HepG2 (cell line): ENCODE measurements around the gene CLCN1. TPM values are rescaled to one million over a fixed set of nuclear protein-coding genes. Genes with fewer than 3 reads are reported as not detected.

ENCODE experiments used
- ATAC-seq: fragments of 200-7000 bp; cut with Tn5 transposase; 3 replicates; pipeline ENCODE4 v1.9.1; 2020; ENCODE audit warnings: mild to moderate bottlenecking, moderate library complexity
- BruUV-seq: library from RNA; stranded (reverse); fragments of 400-500 nt; replicated peaks from 2 replicates; lab custom pipeline; 2021; lab: Mats Ljungman, UMichigan
- CTCF ChIA-PET: fragments of 300-600 bp; formaldehyde crosslinking; extraction: SDS; loops from one replicate; lab custom pipeline; 2021; ENCODE audit warnings: low total read pairs, inconsistent platforms, low intra/inter-chr PET ratio; lab: Yijun Ruan, JAX
- POLR2A ChIA-PET: fragments of 350-600 bp; sonication (Branson Sonifier 250); formaldehyde crosslinking; loops from one replicate; lab custom pipeline; 2020; ENCODE audit warnings: antibody characterized with exemption, inconsistent platforms; lab: Yijun Ruan, JAX
- DNase-seq: peaks from one replicate; pipeline ENCODE4 v3.0.0-alpha.2; 2015; ENCODE audit warnings: low spot score
- FAIRE-seq: peaks from 3 replicates; lab custom pipeline; 2011; peaks lifted over from hg19 to GRCh38; lab: Jason Lieb, UNC
- H2AFZ ChIP-seq: one replicate; pipeline ENCODE4 v1.6.1; 2011; ENCODE audit warnings: low read length, inconsistent platforms
- H3K27ac ChIP-seq: fragments of 300-600 bp; 3 replicates; pipeline ENCODE4 v1.8.0; 2011; ENCODE audit warnings: mixed run types, mild to moderate bottlenecking, mixed read lengths, low read length, inconsistent platforms; ENCODE audit not compliant: insufficient read depth; ENCODE audit errors: extremely low read length
- H3K27me3 ChIP-seq, 2 experiments: fragments of 200-600 bp in 1 of 2; 2 replicates in 1 of 2; 3 replicates in 1 of 2; pipeline versions ENCODE4 v1.6.0 to v1.8.0; 2011; ENCODE audit warnings: low read length in 2 of 2, mild to moderate bottlenecking in 2 of 2, moderate library complexity in 2 of 2, inconsistent platforms in 1 of 2; ENCODE audit not compliant: insufficient read depth in 2 of 2, control insufficient read depth in 1 of 2
- H3K36me3 ChIP-seq, 2 experiments: fragments of 200-600 bp in 1 of 2; replicated peaks in 1 of 2; 2 replicates in 1 of 2; 3 replicates in 1 of 2; pipeline versions ENCODE4 v1.5.1 to v1.8.0; 2011; ENCODE audit warnings: low read length in 2 of 2, inconsistent platforms in 1 of 2; ENCODE audit not compliant: insufficient read depth in 2 of 2, control insufficient read depth in 1 of 2
- H3K4me1 ChIP-seq: 2 replicates; pipeline ENCODE4 v1.5.1; 2012; ENCODE audit warnings: low read length, inconsistent platforms; ENCODE audit not compliant: insufficient read depth
- H3K4me2 ChIP-seq: 2 replicates; pipeline ENCODE4 v1.6.0; 2011; ENCODE audit warnings: low read depth, low read length, inconsistent platforms
- H3K4me3 ChIP-seq, 3 experiments: fragments of 200-600 bp in 1 of 3; sonication (generic), shearing (Covaris generic) in 1 of 3; replicated peaks in 1 of 3; 2 replicates each; pipeline ENCODE4 v1.5.1; 2011 to 2016; ENCODE audit warnings: low read length in 3 of 3, inconsistent platforms in 2 of 3, low read depth in 2 of 3, mild to moderate bottlenecking in 2 of 3, control low read depth in 1 of 3, mixed read lengths in 1 of 3; ENCODE audit not compliant: insufficient read depth in 1 of 3
- H3K79me2 ChIP-seq: one replicate; pipeline ENCODE4 v1.6.1; 2011; ENCODE audit warnings: low read length, inconsistent platforms; ENCODE audit not compliant: insufficient read depth
- H3K9ac ChIP-seq: 2 replicates; pipeline ENCODE4 v1.6.0; 2011; ENCODE audit warnings: mild to moderate bottlenecking, low read depth, low read length, inconsistent platforms; ENCODE audit not compliant: insufficient read depth
- H3K9me3 ChIP-seq: 2 replicates; pipeline ENCODE4 v1.5.1; 2012; ENCODE audit warnings: mild to moderate bottlenecking, low read length
- H4K20me1 ChIP-seq: 2 replicates; pipeline ENCODE4 v1.6.0; 2011; ENCODE audit warnings: inconsistent platforms, mild to moderate bottlenecking, low read length, moderate library complexity; ENCODE audit not compliant: insufficient read depth
- E2F1 ChIP-seq: sonication (generic); formaldehyde crosslinking; IDR thresholded peaks from 2 replicates; pipeline ENCODE4 v1.5.0; 2020; ENCODE audit warnings: missing genetic modification reagents
- JARID2 ChIP-seq: sonication (generic); formaldehyde crosslinking; IDR thresholded peaks from 2 replicates; pipeline ENCODE4 v1.8.1; 2023; ENCODE audit warnings: missing genetic modification reagents, inconsistent platforms; ENCODE audit not compliant: insufficient replicate concordance
- MTF2 ChIP-seq: sonication (generic); formaldehyde crosslinking; IDR thresholded peaks from 2 replicates; pipeline ENCODE4 v1.5.0; 2020; ENCODE audit warnings: missing genetic modification reagents, borderline replicate concordance
- RXRB ChIP-seq: IDR thresholded peaks from 2 replicates; pipeline ENCODE4 v1.6.1; 2016; ENCODE audit warnings: borderline replicate concordance, missing genetic modification reagents, missing compliant biosample characterization
- WIZ ChIP-seq: sonication (generic); formaldehyde crosslinking; IDR thresholded peaks from 2 replicates; pipeline ENCODE4 v1.5.1; 2020; ENCODE audit warnings: mild to moderate bottlenecking, missing genetic modification reagents
- ZNF232 ChIP-seq: sonication (generic); formaldehyde crosslinking; IDR thresholded peaks from 2 replicates; pipeline ENCODE4 v1.4.0; 2020; ENCODE audit warnings: missing genetic modification reagents, borderline replicate concordance
- ZNF460 ChIP-seq: sonication (generic); formaldehyde crosslinking; IDR thresholded peaks from 2 replicates; pipeline ENCODE4 v1.5.1; 2020; ENCODE audit warnings: missing genetic modification reagents, mild to moderate bottlenecking, borderline replicate concordance
- WGBS: methylation state at CpG from one replicate; pipeline ENCODE4 v1.1.6; 2017; ENCODE audit warnings: low lambda C conversion rate; 5-methylcytosine and 5-hydroxymethylcytosine counted together
- in situ Hi-C: cut with HindIII; loops from 2 replicates; pipeline ENCODE4 v1.10.0; 2017; ENCODE audit warnings: low pct_unique_long_range_greater_than_20kb; ENCODE audit not compliant: extremely low pct_ligation_motif_present
- intact Hi-C: fragments of 100-400 bp; cut with micrococcal nuclease; formaldehyde crosslinking; loops from one replicate; pipeline ENCODE4 v1.10.0; 2022; ENCODE audit not compliant: unreplicated experiment
- polyA plus RNA-seq, 8 experiments: library from polyadenylated mRNA; depleted of rRNA in 3 of 8; stranded (reverse) in 7 of 8; unstranded in 1 of 8; fragments of >200 nt; fragmentation: Illumina TruSeq in 4 of 8; extraction: Trizol in 4 of 8; gene quantifications; 2 replicates each; pipeline versions ENCODE4 v1.2.1 to v1.2.3, GENCODE V29; 2011 to 2016; ENCODE audit warnings: low read depth in 4 of 8, missing spikeins in 1 of 8, mixed read lengths in 1 of 8; ENCODE audit not compliant: insufficient read depth in 1 of 8
- total RNA-seq, 5 experiments: library from RNA; depleted of rRNA; stranded (reverse); fragments of >200 nt; fragmentation: Illumina TruSeq; extraction: Trizol; gene quantifications; 2 replicates each; pipeline ENCODE4 v1.2.3, GENCODE V29; 2016; ENCODE audit warnings: low read depth in 1 of 5

Gene CLCN1
- total and polyA plus RNA-seq, 2 of the 13 experiments (the other 11 are each of a cell fraction or from before 2014, with no cell fraction given): 0.01 TPM; not detected in 1

GRCh38 chr7:143360788-143361551, 45.1 kb downstream of the CLCN1 start:
- H3K9me3 ChIP-seq: no peaks in the 10 kb centered on the region
- H4K20me1 ChIP-seq: no peaks in the 10 kb centered on the region
- H3K4me2 ChIP-seq: no peak overlapping the region
- no peak for DNase-seq
- H3K36me3 ChIP-seq: no peaks in the 10 kb centered on the region
- H3K27me3 ChIP-seq: peaks cover 7 to 76% of the 10 kb centered on the region in 2 experiments
- no peak for TF ChIP-seq ZNF232 (CRISPR knock-in tag)
- 0 out of 2 replicates have a peak, but pooled peaks have one; percentile 20 for TF ChIP-seq MTF2 (CRISPR knock-in tag)
- no peak for TF ChIP-seq ZNF460 (CRISPR knock-in tag)
- TF ChIP-seq, all 625 proteins: peak for 1
- WGBS: 22% methylated on average over 19 of the region's 19 CpGs
- in situ Hi-C loops: no loop called here
- intact Hi-C loops: no loop called here
- Histone ChIP-seq H3K4me3 (no peak overlapping the region), H3K79me2 (no peaks in the 10 kb centered on the region), H3K4me1 (no peaks in the 10 kb centered on the region), H3K9ac (no peak overlapping the region), H2AFZ (no peak overlapping the region), H3K27ac (no peak overlapping the region)
- ChIA-PET CTCF (no interaction called here), POLR2A (no interaction called here)
- no peak for FAIRE-seq
- peak; percentile 36; the same call in 2 of the 3 replicates for ATAC-seq
- BruUV-seq: no TSS peak

- no peak overlapping the region for H3K4me3 ChIP-seq
- TF ChIP-seq RXRB (no peak), JARID2 (CRISPR knock-in tag) (no peak), WIZ (no peak), E2F1 (no peak)
- no peaks in the 10 kb centered on the region for H3K36me3 ChIP-seq
- H3K4me1 ChIP-seq: no peaks in the 10 kb centered on the region
- intact Hi-C loops (no loop called here), in situ Hi-C loops (no loop called here)
- FAIRE-seq (no peak), DNase-seq (no peak), ATAC-seq (no peak)
- 24% methylated on average over 23 of the region's 46 CpGs for WGBS
- peaks cover 7 to 75% of the 10 kb centered on the region in 2 experiments for H3K27me3 ChIP-seq
- H2AFZ ChIP-seq: no peak overlapping the region
- H3K27ac ChIP-seq: no peak overlapping the region
- H4K20me1 ChIP-seq: no peaks in the 10 kb centered on the region
- CTCF ChIA-PET: no interaction called here
- no TSS peak for BruUV-seq
- H3K79me2 ChIP-seq: no peaks in the 10 kb centered on the region
- no peak overlapping the region for H3K9ac ChIP-seq
- H3K9me3 ChIP-seq: no peaks in the 10 kb centered on the region
- H3K4me2 ChIP-seq: no peak overlapping the region
- POLR2A ChIA-PET: no interaction called here
These were observed 45.7 kb downstream of the CLCN1 start for GRCh38 chr7:143361552-143362130.
